GM23338 (cell line): ENCODE results near the gene DNAH8. TPM values are rescaled to one million over a fixed set of nuclear protein-coding genes. Genes with fewer than 3 reads are reported as not detected.

Experiments
- ATAC-seq: fragments of 200-7000 bp; cut with Tn5 transposase; 3 replicates; pipeline ENCODE4 v1.9.1; 2020
- DNase-seq: peaks from one replicate; pipeline ENCODE4 v3.0.0-alpha.2; 2015; ENCODE audit warnings: low spot score
- H2AFZ ChIP-seq: fragments of 200-600 bp; sonication (generic); 2 replicates; pipeline ENCODE4 v1.8.0; 2016; ENCODE audit warnings: antibody characterized with exemption, mild to moderate bottlenecking, moderate library complexity
- H3F3A ChIP-seq: fragments of 200-600 bp; sonication (generic); replicated peaks from 2 replicates; pipeline ENCODE4 v1.8.0; 2017; ENCODE audit warnings: antibody characterized with exemption, mixed run types, low read depth
- H3K27ac ChIP-seq: fragments of 200-600 bp; sonication (generic); 2 replicates; pipeline ENCODE4 v1.6.1; 2016; ENCODE audit warnings: low read depth
- H3K27me3 ChIP-seq: fragments of 200-600 bp; sonication (generic); 2 replicates; pipeline ENCODE4 v1.8.0; 2016; ENCODE audit warnings: mild to moderate bottlenecking, mixed run types, moderate library complexity; ENCODE audit not compliant: insufficient read depth
- H3K36me3 ChIP-seq: fragments of 200-600 bp; sonication (generic); 2 replicates; pipeline ENCODE4 v1.8.0; 2016; ENCODE audit warnings: mild to moderate bottlenecking; ENCODE audit not compliant: insufficient read depth
- H3K4me1 ChIP-seq: fragments of 200-600 bp; sonication (generic); 2 replicates; pipeline ENCODE4 v1.8.0; 2016; ENCODE audit warnings: mild to moderate bottlenecking, moderate library complexity; ENCODE audit not compliant: insufficient read depth
- H3K4me2 ChIP-seq: fragments of 200-600 bp; sonication (generic); 2 replicates; pipeline ENCODE4 v1.7.1; 2017; ENCODE audit warnings: mixed run types
- H3K4me3 ChIP-seq: fragments of 200-600 bp; sonication (generic); 2 replicates; pipeline ENCODE4 v1.6.1; 2016; ENCODE audit warnings: mixed run types
- H3K79me2 ChIP-seq: fragments of 200-600 bp; sonication (generic); replicated peaks from 2 replicates; pipeline ENCODE4 v1.8.0; 2017; ENCODE audit warnings: mild to moderate bottlenecking; ENCODE audit not compliant: insufficient read depth
- H3K9me2 ChIP-seq: fragments of 200-600 bp; sonication (generic); 2 replicates; pipeline ENCODE4 v1.8.0; 2017; ENCODE audit not compliant: insufficient read depth
- H4K20me1 ChIP-seq: fragments of 200-600 bp; sonication (generic); replicated peaks from 2 replicates; pipeline ENCODE4 v1.8.0; 2017; ENCODE audit warnings: mild to moderate bottlenecking; ENCODE audit not compliant: insufficient read depth
- H3K27ac Mint-ChIP-seq: 2 replicates; pipeline ENCODE4 v1.8.0; 2020; ENCODE audit warnings: inconsistent platforms, mild to moderate bottlenecking, moderate library complexity, mixed read lengths
- H3K27me3 Mint-ChIP-seq: 3 replicates; pipeline ENCODE4 v1.8.0; 2022; ENCODE audit warnings: low read depth, mild to moderate bottlenecking, moderate library complexity, mixed read lengths, inconsistent platforms; ENCODE audit not compliant: insufficient read depth, poor library complexity
- H3K36me3 Mint-ChIP-seq: 3 replicates; pipeline ENCODE4 v1.8.0; 2021; ENCODE audit warnings: low read depth, mild to moderate bottlenecking, inconsistent platforms, moderate library complexity, mixed read lengths
- H3K4me1 Mint-ChIP-seq: 3 replicates; pipeline ENCODE4 v1.8.0; 2020; ENCODE audit warnings: mild to moderate bottlenecking, inconsistent platforms, mixed read lengths
- H3K4me3 Mint-ChIP-seq: 3 replicates; pipeline ENCODE4 v1.8.0; 2021; ENCODE audit warnings: moderate library complexity, mild to moderate bottlenecking, inconsistent platforms, mixed read lengths
- H3K9me3 Mint-ChIP-seq: 3 replicates; pipeline ENCODE4 v1.8.0; 2020; ENCODE audit warnings: moderate library complexity, mild to moderate bottlenecking, inconsistent platforms, mixed read lengths
- CREB1 ChIP-seq: fragments of 250-450 bp; sonication (Bioruptor Pico); IDR thresholded peaks from 2 replicates; pipeline ENCODE4 v1.5.0; 2020; ENCODE audit warnings: low read depth, mild to moderate bottlenecking, moderate library complexity
- EZH2 ChIP-seq: fragments of 200-600 bp; sonication (generic); IDR thresholded peaks from one replicate; pipeline ENCODE4 v1.8.0; 2017; ENCODE audit warnings: antibody characterized with exemption, mild to moderate bottlenecking, low read depth; ENCODE audit not compliant: unreplicated experiment
- EZH2phosphoT487 ChIP-seq: fragments of 200-600 bp; sonication (generic); IDR thresholded peaks from one replicate; pipeline ENCODE4 v1.8.1; 2018; ENCODE audit warnings: antibody characterized with exemption; ENCODE audit not compliant: unreplicated experiment
- JUNB ChIP-seq: IDR thresholded peaks from one replicate; pipeline ENCODE4 v1.6.1; 2016; ENCODE audit warnings: antibody characterized with exemption; ENCODE audit not compliant: unreplicated experiment
- NANOG ChIP-seq: IDR thresholded peaks from 2 replicates; pipeline ENCODE4 v1.6.1; 2016; ENCODE audit warnings: antibody characterized with exemption, borderline replicate concordance
- POLR2AphosphoS5 ChIP-seq: IDR thresholded peaks from 2 replicates; pipeline ENCODE4 v1.6.1; 2016; ENCODE audit warnings: antibody characterized with exemption, low read depth
- STAT1 ChIP-seq: IDR thresholded peaks from one replicate; pipeline ENCODE4 v1.6.1; 2016; ENCODE audit warnings: antibody characterized with exemption; ENCODE audit not compliant: unreplicated experiment
- ZNF114 ChIP-seq: fragments of 250-450 bp; sonication (Bioruptor Pico); IDR thresholded peaks from 2 replicates; pipeline ENCODE4 v1.5.0; 2020; ENCODE audit warnings: mild to moderate bottlenecking, moderate library complexity
- ZNF331 ChIP-seq: fragments of 250-450 bp; sonication (Bioruptor Pico); IDR thresholded peaks from 2 replicates; pipeline ENCODE4 v1.5.0; 2020; ENCODE audit warnings: low read depth, mild to moderate bottlenecking, moderate library complexity
- polyA plus RNA-seq: library from polyadenylated mRNA; unstranded; fragments of >200 nt; fragmentation: Nextera tagmentation; extraction: Ambion mirVana; gene quantifications from 2 replicates; pipeline ENCODE4 v1.2.1, GENCODE V29; 2016
- total RNA-seq: library from RNA; depleted of rRNA; stranded (reverse); fragments of >200 nt; shearing (Covaris generic); gene quantifications from 2 replicates; pipeline ENCODE4 v1.2.3, GENCODE V29; 2014
- TF ChIP-seq, protein P1 (sequence below): IDR thresholded peaks from one replicate; pipeline ENCODE4 v1.6.1; 2018; ENCODE audit warnings: antibody characterized with exemption; ENCODE audit not compliant: unreplicated experiment
- TF ChIP-seq, protein P2 (sequence below): fragments of 250-450 bp; sonication (Bioruptor Pico); IDR thresholded peaks from 2 replicates; pipeline ENCODE4 v1.5.0; 2020; ENCODE audit warnings: mild to moderate bottlenecking, moderate library complexity
- TF ChIP-seq, protein P3 (sequence below): IDR thresholded peaks from 2 replicates; pipeline ENCODE4 v1.6.1; 2016; ENCODE audit warnings: antibody characterized with exemption
- TF ChIP-seq, protein P4 (sequence below), 2 experiments: fragments of 200-600 bp in 1 of 2; sonication (generic) in 1 of 2; conservative IDR thresholded peaks; 2 replicates each; pipeline versions ENCODE4 v1.5.1 to v1.6.1; 2016 to 2017; ENCODE audit warnings: antibody characterized with exemption in 2 of 2, low read depth in 2 of 2, mild to moderate bottlenecking in 2 of 2, moderate library complexity in 1 of 2

DNAH8 gene
- total and polyA plus RNA-seq, 2 experiments from 2014 or later, result 0.02 TPM; not detected in 1

DNA sequence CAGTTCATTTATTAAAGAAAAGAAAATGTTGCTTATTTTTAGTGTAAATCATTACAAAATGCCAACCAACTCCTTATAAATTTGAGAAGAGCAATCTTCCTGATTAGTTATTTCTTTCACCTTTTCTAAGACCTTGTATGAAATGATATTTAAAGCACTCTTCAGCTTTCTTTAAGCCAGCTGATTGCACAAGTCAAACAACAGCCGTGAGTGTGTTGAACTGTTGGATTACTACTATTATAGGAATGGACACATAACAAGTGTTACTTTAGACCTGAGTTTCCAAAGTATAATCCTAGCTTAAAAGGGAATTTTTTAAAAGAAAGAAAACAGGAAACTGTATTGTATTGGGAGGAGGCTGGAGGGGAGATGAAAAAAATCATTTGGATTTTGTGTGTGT is 306.7 kb downstream of the DNAH8 start:
- Histone ChIP-seq H3K79me2 (no peaks in the 10 kb centered on the region), H3K4me1 (peaks cover 5% of the 10 kb centered on the region), H2AFZ (no peak overlapping the region), H3K27ac (no peak overlapping the region), H3K27me3 (no peaks in the 10 kb centered on the region), H3F3A (no peaks in the 10 kb centered on the region), H3K4me3 (no peak overlapping the region), H4K20me1 (no peaks in the 10 kb centered on the region), H3K4me2 (no peak overlapping the region), H3K36me3 (no peaks in the 10 kb centered on the region), H3K9me2 (peaks cover 4% of the 10 kb centered on the region; the same call in 1 of the 2 replicates)
- DNase-seq (no peak), ATAC-seq (no peak)
- Mint-ChIP-seq H3K9me3 (no peaks in the 10 kb centered on the region), H3K4me3 (no peak overlapping the region), H3K36me3 (no peaks in the 10 kb centered on the region), H3K27me3 (no peaks in the 10 kb centered on the region), H3K4me1 (peaks cover 9% of the 10 kb centered on the region), H3K27ac (no peak overlapping the region)
- TF ChIP-seq POLR2AphosphoS5 (no peak), EZH2phosphoT487 (no peak), ZNF114 (no peak), NANOG (no peak), STAT1 (no peak), CREB1 (CRISPR knock-in tag) (no peak), ZNF331 (no peak), EZH2 (no peak), JUNB (no peak)
- TF ChIP-seq, protein P1, sequence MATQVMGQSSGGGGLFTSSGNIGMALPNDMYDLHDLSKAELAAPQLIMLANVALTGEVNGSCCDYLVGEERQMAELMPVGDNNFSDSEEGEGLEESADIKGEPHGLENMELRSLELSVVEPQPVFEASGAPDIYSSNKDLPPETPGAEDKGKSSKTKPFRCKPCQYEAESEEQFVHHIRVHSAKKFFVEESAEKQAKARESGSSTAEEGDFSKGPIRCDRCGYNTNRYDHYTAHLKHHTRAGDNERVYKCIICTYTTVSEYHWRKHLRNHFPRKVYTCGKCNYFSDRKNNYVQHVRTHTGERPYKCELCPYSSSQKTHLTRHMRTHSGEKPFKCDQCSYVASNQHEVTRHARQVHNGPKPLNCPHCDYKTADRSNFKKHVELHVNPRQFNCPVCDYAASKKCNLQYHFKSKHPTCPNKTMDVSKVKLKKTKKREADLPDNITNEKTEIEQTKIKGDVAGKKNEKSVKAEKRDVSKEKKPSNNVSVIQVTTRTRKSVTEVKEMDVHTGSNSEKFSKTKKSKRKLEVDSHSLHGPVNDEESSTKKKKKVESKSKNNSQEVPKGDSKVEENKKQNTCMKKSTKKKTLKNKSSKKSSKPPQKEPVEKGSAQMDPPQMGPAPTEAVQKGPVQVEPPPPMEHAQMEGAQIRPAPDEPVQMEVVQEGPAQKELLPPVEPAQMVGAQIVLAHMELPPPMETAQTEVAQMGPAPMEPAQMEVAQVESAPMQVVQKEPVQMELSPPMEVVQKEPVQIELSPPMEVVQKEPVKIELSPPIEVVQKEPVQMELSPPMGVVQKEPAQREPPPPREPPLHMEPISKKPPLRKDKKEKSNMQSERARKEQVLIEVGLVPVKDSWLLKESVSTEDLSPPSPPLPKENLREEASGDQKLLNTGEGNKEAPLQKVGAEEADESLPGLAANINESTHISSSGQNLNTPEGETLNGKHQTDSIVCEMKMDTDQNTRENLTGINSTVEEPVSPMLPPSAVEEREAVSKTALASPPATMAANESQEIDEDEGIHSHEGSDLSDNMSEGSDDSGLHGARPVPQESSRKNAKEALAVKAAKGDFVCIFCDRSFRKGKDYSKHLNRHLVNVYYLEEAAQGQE, result no peak
- TF ChIP-seq, protein P2, sequence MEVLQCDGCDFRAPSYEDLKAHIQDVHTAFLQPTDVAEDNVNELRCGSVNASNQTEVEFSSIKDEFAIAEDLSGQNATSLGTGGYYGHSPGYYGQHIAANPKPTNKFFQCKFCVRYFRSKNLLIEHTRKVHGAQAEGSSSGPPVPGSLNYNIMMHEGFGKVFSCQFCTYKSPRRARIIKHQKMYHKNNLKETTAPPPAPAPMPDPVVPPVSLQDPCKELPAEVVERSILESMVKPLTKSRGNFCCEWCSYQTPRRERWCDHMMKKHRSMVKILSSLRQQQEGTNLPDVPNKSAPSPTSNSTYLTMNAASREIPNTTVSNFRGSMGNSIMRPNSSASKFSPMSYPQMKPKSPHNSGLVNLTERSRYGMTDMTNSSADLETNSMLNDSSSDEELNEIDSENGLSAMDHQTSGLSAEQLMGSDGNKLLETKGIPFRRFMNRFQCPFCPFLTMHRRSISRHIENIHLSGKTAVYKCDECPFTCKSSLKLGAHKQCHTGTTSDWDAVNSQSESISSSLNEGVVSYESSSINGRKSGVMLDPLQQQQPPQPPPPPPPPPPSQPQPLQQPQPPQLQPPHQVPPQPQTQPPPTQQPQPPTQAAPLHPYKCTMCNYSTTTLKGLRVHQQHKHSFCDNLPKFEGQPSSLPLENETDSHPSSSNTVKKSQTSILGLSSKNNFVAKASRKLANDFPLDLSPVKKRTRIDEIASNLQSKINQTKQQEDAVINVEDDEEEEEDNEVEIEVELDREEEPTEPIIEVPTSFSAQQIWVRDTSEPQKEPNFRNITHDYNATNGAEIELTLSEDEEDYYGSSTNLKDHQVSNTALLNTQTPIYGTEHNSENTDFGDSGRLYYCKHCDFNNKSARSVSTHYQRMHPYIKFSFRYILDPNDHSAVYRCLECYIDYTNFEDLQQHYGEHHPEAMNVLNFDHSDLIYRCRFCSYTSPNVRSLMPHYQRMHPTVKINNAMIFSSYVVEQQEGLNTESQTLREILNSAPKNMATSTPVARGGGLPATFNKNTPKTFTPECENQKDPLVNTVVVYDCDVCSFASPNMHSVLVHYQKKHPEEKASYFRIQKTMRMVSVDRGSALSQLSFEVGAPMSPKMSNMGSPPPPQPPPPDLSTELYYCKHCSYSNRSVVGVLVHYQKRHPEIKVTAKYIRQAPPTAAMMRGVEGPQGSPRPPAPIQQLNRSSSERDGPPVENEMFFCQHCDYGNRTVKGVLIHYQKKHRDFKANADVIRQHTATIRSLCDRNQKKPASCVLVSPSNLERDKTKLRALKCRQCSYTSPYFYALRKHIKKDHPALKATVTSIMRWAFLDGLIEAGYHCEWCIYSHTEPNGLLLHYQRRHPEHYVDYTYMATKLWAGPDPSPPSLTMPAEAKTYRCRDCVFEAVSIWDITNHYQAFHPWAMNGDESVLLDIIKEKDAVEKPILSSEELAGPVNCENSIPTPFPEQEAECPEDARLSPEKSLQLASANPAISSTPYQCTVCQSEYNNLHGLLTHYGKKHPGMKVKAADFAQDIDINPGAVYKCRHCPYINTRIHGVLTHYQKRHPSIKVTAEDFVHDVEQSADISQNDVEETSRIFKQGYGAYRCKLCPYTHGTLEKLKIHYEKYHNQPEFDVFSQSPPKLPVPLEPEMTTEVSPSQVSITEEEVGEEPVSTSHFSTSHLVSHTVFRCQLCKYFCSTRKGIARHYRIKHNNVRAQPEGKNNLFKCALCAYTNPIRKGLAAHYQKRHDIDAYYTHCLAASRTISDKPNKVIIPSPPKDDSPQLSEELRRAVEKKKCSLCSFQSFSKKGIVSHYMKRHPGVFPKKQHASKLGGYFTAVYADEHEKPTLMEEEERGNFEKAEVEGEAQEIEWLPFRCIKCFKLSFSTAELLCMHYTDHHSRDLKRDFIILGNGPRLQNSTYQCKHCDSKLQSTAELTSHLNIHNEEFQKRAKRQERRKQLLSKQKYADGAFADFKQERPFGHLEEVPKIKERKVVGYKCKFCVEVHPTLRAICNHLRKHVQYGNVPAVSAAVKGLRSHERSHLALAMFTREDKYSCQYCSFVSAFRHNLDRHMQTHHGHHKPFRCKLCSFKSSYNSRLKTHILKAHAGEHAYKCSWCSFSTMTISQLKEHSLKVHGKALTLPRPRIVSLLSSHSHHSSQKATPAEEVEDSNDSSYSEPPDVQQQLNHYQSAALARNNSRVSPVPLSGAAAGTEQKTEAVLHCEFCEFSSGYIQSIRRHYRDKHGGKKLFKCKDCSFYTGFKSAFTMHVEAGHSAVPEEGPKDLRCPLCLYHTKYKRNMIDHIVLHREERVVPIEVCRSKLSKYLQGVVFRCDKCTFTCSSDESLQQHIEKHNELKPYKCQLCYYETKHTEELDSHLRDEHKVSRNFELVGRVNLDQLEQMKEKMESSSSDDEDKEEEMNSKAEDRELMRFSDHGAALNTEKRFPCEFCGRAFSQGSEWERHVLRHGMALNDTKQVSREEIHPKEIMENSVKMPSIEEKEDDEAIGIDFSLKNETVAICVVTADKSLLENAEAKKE, result no peak
- TF ChIP-seq, protein P3, sequence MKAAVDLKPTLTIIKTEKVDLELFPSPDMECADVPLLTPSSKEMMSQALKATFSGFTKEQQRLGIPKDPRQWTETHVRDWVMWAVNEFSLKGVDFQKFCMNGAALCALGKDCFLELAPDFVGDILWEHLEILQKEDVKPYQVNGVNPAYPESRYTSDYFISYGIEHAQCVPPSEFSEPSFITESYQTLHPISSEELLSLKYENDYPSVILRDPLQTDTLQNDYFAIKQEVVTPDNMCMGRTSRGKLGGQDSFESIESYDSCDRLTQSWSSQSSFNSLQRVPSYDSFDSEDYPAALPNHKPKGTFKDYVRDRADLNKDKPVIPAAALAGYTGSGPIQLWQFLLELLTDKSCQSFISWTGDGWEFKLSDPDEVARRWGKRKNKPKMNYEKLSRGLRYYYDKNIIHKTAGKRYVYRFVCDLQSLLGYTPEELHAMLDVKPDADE, result no peak
- TF ChIP-seq, protein P4, sequence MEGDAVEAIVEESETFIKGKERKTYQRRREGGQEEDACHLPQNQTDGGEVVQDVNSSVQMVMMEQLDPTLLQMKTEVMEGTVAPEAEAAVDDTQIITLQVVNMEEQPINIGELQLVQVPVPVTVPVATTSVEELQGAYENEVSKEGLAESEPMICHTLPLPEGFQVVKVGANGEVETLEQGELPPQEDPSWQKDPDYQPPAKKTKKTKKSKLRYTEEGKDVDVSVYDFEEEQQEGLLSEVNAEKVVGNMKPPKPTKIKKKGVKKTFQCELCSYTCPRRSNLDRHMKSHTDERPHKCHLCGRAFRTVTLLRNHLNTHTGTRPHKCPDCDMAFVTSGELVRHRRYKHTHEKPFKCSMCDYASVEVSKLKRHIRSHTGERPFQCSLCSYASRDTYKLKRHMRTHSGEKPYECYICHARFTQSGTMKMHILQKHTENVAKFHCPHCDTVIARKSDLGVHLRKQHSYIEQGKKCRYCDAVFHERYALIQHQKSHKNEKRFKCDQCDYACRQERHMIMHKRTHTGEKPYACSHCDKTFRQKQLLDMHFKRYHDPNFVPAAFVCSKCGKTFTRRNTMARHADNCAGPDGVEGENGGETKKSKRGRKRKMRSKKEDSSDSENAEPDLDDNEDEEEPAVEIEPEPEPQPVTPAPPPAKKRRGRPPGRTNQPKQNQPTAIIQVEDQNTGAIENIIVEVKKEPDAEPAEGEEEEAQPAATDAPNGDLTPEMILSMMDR (conservative IDR thresholded peaks at IDR 0.05; ENCODE audit: low read depth in 2 of 2), result no peak
